Measurements from ENCODE around the gene NDUFS5. TPM values are rescaled to one million over a fixed set of nuclear protein-coding genes. Genes with fewer than 3 reads are reported as not detected.
A peak's percentile ranks its signal among the peaks of the same experiment; 100 is the strongest.
"Not testable (repeated sequence)": the region's sequence is repeated elsewhere in the genome, so short reads cannot be mapped to it uniquely, and the experiment has no call there.

NDUFS5 gene
- total and polyA plus RNA-seq, 4 experiments from 2014 or later, result 122 to 665 (median 371) TPM

GRCh38 chr1:39048745-39049370, 22.7 kb downstream of the NDUFS5 start:
- Histone ChIP-seq H3K27me3 (ENCODE audit: insufficient read depth, low read length) (no peaks in the 10 kb centered on the region), H3K4me1 (ENCODE audit: insufficient read depth, low read length) (no peaks in the 10 kb centered on the region), H3K36me3 (ENCODE audit: insufficient read depth, low read length) (no peaks in the 10 kb centered on the region), H3K9me3 (ENCODE audit: control insufficient read depth in 1 of 2, low read length in 2 of 2) (no peaks in the 10 kb centered on the region), H3K27ac (ENCODE audit: low read depth, low read length) (no peak overlapping the region), H3K4me3 (ENCODE audit: low read length in 2 of 2) (no peak overlapping the region)
- Mint-ChIP-seq H3K4me1 (peaks cover 4 to 7% (median 5%) of the 10 kb centered on the region in 4 donors), H3K27me3 (no peaks in the 10 kb centered on the region), H3K4me3 (no peak overlapping the region), H3K9me3 (no peaks in the 10 kb centered on the region), H3K27ac (peak overlapping the region in 2 of 7 donors; percentile 18 to 34), H3K36me3 (peaks cover 16 to 19% of the 10 kb centered on the region in 2 donors)
- no peak for DNase-seq
- intact Hi-C loops (cut with micrococcal nuclease), result no loop called here
- POLR2A ChIA-PET (ENCODE audit: partially characterized antibody), result no interaction called here
- CTCF ChIA-PET (ENCODE audit: partially characterized antibody), result no interaction called here

- Mint-ChIP-seq H3K27me3 (no peaks in the 10 kb centered on the region), H3K27ac (peak overlapping the region in 2 of 7 donors; percentile 43 to 50), H3K9me3 (no peaks in the 10 kb centered on the region), H3K4me1 (peaks cover 4 to 7% (median 5%) of the 10 kb centered on the region in 4 donors), H3K36me3 (peaks cover 15 to 18% of the 10 kb centered on the region in 2 donors), H3K4me3 (no peak overlapping the region)
- no peaks in the 10 kb centered on the region for H3K4me1 ChIP-seq (ENCODE audit: insufficient read depth, low read length)
- DNase-seq, result no peak
- no peaks in the 10 kb centered on the region for H3K27me3 ChIP-seq (ENCODE audit: insufficient read depth, low read length)
- H3K4me3 ChIP-seq (ENCODE audit: low read length in 2 of 2), result no peak overlapping the region
- ChIA-PET CTCF (ENCODE audit: partially characterized antibody) (no interaction called here), POLR2A (ENCODE audit: partially characterized antibody) (no interaction called here)
- H3K9me3 ChIP-seq (ENCODE audit: control insufficient read depth in 1 of 2, low read length in 2 of 2), result no peaks in the 10 kb centered on the region
- H3K36me3 ChIP-seq (ENCODE audit: insufficient read depth, low read length), result no peaks in the 10 kb centered on the region
- no peak overlapping the region for H3K27ac ChIP-seq (ENCODE audit: low read depth, low read length)
- intact Hi-C loops (cut with micrococcal nuclease), result no loop called here
Measured at GRCh38 chr1:39050001-39050400, 23.9 kb downstream of the NDUFS5 start.

GRCh38 chr1:39051193-39051850, 25.2 kb downstream of the NDUFS5 start:
- H3K9me3 ChIP-seq (ENCODE audit: control insufficient read depth in 1 of 2, low read length in 2 of 2); H3K4me3 ChIP-seq (ENCODE audit: low read length in 2 of 2); intact Hi-C loops (cut with micrococcal nuclease); H3K36me3 ChIP-seq (ENCODE audit: insufficient read depth, low read length); H3K4me1 Mint-ChIP-seq; H3K4me3 Mint-ChIP-seq; H3K27ac ChIP-seq (ENCODE audit: low read depth, low read length); H3K9me3 Mint-ChIP-seq; H3K4me1 ChIP-seq (ENCODE audit: insufficient read depth, low read length); H3K27me3 Mint-ChIP-seq; CTCF ChIA-PET (ENCODE audit: partially characterized antibody); H3K27me3 ChIP-seq (ENCODE audit: insufficient read depth, low read length); DNase-seq; POLR2A ChIA-PET (ENCODE audit: partially characterized antibody): not testable (repeated sequence)
- peak overlapping the region in 1 of 7 donors; percentile 48 for H3K27ac Mint-ChIP-seq
- peaks cover 12 to 15% of the 10 kb centered on the region in 2 donors for H3K36me3 Mint-ChIP-seq

- Histone ChIP-seq H3K9me3 (ENCODE audit: control insufficient read depth in 1 of 2, low read length in 2 of 2) (no peaks in the 10 kb centered on the region), H3K4me1 (ENCODE audit: insufficient read depth, low read length) (no peaks in the 10 kb centered on the region), H3K4me3 (ENCODE audit: low read length in 2 of 2) (no peak overlapping the region), H3K27ac (ENCODE audit: low read depth, low read length) (no peak overlapping the region), H3K36me3 (ENCODE audit: insufficient read depth, low read length) (no peaks in the 10 kb centered on the region), H3K27me3 (ENCODE audit: insufficient read depth, low read length) (no peaks in the 10 kb centered on the region)
- Mint-ChIP-seq H3K27ac (no peak overlapping the region), H3K9me3 (no peaks in the 10 kb centered on the region), H3K4me1 (peaks cover 4 to 7% (median 5%) of the 10 kb centered on the region in 4 donors), H3K36me3 (peaks cover 11 to 12% of the 10 kb centered on the region in 2 donors), H3K4me3 (no peak overlapping the region), H3K27me3 (no peaks in the 10 kb centered on the region)
- DNase-seq, result no peak
- POLR2A ChIA-PET (ENCODE audit: partially characterized antibody), result no interaction called here
- intact Hi-C loops (cut with micrococcal nuclease), result no loop called here
- CTCF ChIA-PET (ENCODE audit: partially characterized antibody), result no interaction called here
Measured at GRCh38 chr1:39051956-39052355, 25.8 kb downstream of the NDUFS5 start.

DNA sequence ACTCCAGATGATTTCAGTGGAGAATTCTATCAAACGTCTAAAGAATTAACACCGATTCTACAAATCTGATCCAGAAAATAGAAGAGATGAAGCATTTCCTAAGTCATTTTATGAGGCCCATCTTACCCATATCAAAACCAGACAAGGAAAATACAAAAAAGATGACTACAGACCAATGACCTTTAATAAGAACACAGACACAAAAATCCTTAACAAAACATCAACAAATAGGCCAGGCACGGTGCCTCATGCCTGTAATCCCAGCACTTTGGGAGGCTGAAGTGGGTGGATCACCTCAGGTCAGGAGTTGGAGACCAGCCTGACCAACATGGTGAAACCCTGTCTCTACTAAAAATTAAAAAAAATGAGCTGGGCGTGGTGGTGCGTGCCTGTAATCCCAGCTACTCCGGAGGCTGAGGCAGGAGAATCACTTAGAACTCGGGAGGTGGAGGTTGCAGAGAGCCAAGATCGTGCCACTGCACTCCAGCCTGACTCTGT, 29.1 kb downstream of the NDUFS5 start:
- H3K27me3 ChIP-seq (ENCODE audit: insufficient read depth, low read length); H3K4me1 ChIP-seq (ENCODE audit: insufficient read depth, low read length); DNase-seq; H3K27me3 Mint-ChIP-seq; CTCF ChIA-PET (ENCODE audit: partially characterized antibody); H3K36me3 Mint-ChIP-seq; H3K4me3 ChIP-seq (ENCODE audit: low read length in 2 of 2); H3K27ac ChIP-seq (ENCODE audit: low read depth, low read length); H3K4me1 Mint-ChIP-seq; H3K9me3 ChIP-seq (ENCODE audit: control insufficient read depth in 1 of 2, low read length in 2 of 2); intact Hi-C loops (cut with micrococcal nuclease); H3K36me3 ChIP-seq (ENCODE audit: insufficient read depth, low read length); H3K27ac Mint-ChIP-seq; H3K9me3 Mint-ChIP-seq; H3K4me3 Mint-ChIP-seq; POLR2A ChIA-PET (ENCODE audit: partially characterized antibody): not testable (repeated sequence)

- CTCF ChIA-PET (ENCODE audit: partially characterized antibody), result interaction anchor here (0.6 kb wide), 1 partner anchor 13 kb away, joined by 4 read pairs; no protein-coding TSS in a partner anchor
Measured at GRCh38 chr1:39061516-39061915, 35.4 kb downstream of the NDUFS5 start.

DNA sequence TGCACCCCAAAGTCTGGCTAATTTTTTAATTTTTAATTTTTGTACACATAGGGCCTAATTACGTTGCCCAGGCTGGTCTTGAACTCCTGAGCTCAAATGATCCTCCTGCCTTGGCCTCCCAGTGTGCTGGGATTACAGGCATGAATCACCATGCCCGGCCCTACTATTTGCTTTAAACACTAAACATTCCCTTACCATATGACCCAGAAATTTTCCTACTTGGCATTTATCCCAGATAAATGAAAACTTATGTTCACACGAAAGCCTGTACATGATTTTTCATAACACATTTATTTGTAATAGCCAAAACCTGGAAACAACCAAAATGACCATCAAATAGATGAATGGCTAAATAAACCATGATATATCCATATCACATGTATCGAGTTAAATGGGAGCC, 35.8 kb downstream of the NDUFS5 start:
- Histone ChIP-seq H3K36me3 (ENCODE audit: insufficient read depth, low read length) (no peaks in the 10 kb centered on the region), H3K4me3 (ENCODE audit: low read length in 2 of 2) (no peak overlapping the region), H3K9me3 (ENCODE audit: control insufficient read depth in 1 of 2, low read length in 2 of 2) (no peaks in the 10 kb centered on the region), H3K4me1 (ENCODE audit: insufficient read depth, low read length) (no peaks in the 10 kb centered on the region), H3K27ac (ENCODE audit: low read depth, low read length) (no peak overlapping the region), H3K27me3 (ENCODE audit: insufficient read depth, low read length) (no peaks in the 10 kb centered on the region)
- no peaks in the 10 kb centered on the region for H3K36me3 Mint-ChIP-seq
- no peaks in the 10 kb centered on the region for H3K27me3 Mint-ChIP-seq
- ChIA-PET CTCF (ENCODE audit: partially characterized antibody) (interaction anchor here (0.6 kb wide), 1 partner anchor 13 kb away, joined by 4 read pairs; no protein-coding TSS in a partner anchor), POLR2A (ENCODE audit: partially characterized antibody) (no interaction called here)
- H3K9me3 Mint-ChIP-seq, result no peaks in the 10 kb centered on the region
- H3K4me3 Mint-ChIP-seq, result no peak overlapping the region
- H3K4me1 Mint-ChIP-seq, result peaks cover 0 to 1% (median 0%) of the 10 kb centered on the region in 4 donors
- H3K27ac Mint-ChIP-seq, result no peak overlapping the region
- DNase-seq, result no peak
- intact Hi-C loops (cut with micrococcal nuclease), result no loop called here

More at GRCh38 chr1:39061516-39061915, 35.4 kb downstream of the NDUFS5 start:
- H3K36me3 Mint-ChIP-seq; POLR2A ChIA-PET (ENCODE audit: partially characterized antibody); H3K4me1 Mint-ChIP-seq; H3K4me3 ChIP-seq (ENCODE audit: low read length in 2 of 2); H3K4me3 Mint-ChIP-seq; H3K4me1 ChIP-seq (ENCODE audit: insufficient read depth, low read length); H3K9me3 ChIP-seq (ENCODE audit: control insufficient read depth in 1 of 2, low read length in 2 of 2); intact Hi-C loops (cut with micrococcal nuclease); DNase-seq; H3K9me3 Mint-ChIP-seq; H3K27ac ChIP-seq (ENCODE audit: low read depth, low read length); H3K36me3 ChIP-seq (ENCODE audit: insufficient read depth, low read length); H3K27me3 Mint-ChIP-seq; H3K27me3 ChIP-seq (ENCODE audit: insufficient read depth, low read length); H3K27ac Mint-ChIP-seq: not testable (repeated sequence)

All from CD4-positive, alpha-beta memory T cell (primary cell).